Measurements from ENCODE around the gene IRF5.

The IRF5 gene

DNA sequence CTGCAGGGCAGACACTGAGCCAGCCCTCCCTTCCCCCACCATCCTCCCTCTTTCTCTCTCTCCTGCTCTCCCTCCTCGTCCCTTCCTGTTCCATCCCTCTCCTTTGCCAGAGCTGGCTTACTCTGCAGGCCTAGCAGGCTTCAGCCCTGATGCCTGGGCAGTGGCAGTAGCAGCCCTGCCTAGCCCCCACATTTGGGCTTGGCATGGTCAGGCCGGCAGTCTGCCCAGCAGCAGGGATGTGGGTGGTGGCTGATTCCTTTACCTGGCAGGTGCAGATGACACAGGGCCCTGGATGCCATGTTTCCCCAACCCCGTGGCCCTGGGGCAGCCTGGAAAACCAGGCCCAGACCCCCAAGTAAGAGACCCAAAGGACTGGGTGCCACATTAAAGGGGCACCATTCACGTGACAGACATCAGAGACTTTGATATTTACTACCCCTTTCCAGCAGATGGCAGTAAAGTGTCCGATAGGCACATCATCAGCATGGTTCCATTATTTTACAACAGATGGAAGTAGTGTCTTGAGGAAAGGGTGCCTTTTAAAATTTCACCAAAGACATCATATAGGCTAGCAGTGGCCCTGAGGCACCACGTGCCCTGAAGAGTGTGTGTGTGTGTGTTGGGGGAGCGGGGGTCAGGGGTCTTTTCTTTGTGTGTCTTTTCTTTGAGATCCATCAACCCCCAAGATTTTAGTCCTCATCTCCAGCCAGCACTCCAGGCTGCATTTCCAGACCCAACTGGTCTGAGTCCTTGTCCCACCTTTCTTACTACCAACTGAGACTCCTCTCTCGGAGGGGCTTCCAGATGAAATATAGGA, 33.1 kb upstream of the IRF5 start:
- no peaks in the 10 kb centered on the region for H3K36me3 ChIP-seq (replicated peaks)
- in situ Hi-C loops (cut with HindIII; ENCODE audit: low pct_ligation_motif_present, low sequenced_read_pairs) = loop anchor here (25.0 kb wide), 1 partner anchor 183 kb away; no protein-coding TSS in a partner anchor
- H3K27ac ChIP-seq = no peak overlapping the region
- peaks cover under 1% of the 10 kb centered on the region for H3K27me3 ChIP-seq (replicated peaks)
- peak; percentile 40 for DNase-seq
- H3K4me3 ChIP-seq (ENCODE audit: low read depth, low read length) = no peak overlapping the region
- TF ChIP-seq, protein P1, sequence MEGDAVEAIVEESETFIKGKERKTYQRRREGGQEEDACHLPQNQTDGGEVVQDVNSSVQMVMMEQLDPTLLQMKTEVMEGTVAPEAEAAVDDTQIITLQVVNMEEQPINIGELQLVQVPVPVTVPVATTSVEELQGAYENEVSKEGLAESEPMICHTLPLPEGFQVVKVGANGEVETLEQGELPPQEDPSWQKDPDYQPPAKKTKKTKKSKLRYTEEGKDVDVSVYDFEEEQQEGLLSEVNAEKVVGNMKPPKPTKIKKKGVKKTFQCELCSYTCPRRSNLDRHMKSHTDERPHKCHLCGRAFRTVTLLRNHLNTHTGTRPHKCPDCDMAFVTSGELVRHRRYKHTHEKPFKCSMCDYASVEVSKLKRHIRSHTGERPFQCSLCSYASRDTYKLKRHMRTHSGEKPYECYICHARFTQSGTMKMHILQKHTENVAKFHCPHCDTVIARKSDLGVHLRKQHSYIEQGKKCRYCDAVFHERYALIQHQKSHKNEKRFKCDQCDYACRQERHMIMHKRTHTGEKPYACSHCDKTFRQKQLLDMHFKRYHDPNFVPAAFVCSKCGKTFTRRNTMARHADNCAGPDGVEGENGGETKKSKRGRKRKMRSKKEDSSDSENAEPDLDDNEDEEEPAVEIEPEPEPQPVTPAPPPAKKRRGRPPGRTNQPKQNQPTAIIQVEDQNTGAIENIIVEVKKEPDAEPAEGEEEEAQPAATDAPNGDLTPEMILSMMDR (IDR thresholded peaks at IDR 0.05; ENCODE audit: low read depth, low read length, missing control alignments) = peak; percentile 67

DNA sequence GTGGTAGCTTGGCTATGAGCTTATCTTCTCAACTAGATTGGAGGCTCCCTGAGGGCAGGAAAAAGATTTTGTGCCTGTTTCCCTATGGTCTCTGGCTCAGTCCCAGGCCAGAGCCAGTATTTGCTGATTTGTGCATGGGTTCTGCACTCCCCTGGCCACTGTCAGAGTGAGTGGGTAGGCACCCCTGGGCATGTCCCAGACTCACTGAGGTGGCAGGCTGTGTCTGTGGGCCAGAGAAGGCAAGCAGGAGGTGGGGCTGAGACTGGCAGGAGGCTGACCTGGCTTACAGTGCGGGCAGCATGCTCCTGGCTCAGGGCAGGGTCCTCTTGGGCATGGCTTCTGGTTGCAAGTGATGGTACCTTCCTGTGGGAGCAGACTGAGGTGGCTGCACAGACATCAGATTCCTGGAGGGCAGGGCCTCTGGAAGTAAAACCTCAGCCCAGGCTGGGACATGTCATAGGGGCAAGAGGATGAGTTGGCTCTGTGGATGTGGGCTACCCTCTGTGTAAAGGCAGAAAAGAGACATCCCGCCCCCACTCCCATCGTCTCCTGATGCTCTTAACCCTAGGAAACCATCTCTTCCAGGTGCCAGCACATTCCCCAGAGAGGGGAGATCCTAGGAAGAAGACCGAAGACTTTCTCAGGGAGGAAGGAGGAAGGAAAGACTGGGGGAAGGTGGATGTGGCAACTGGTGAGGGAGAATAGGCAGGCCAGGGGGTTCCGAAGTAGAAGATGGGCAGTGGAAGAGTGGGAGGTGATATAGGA, 31.5 kb upstream of the IRF5 start:
- Histone ChIP-seq H3K4me3 (ENCODE audit: low read depth, low read length) (no peak overlapping the region), H3K27me3 (replicated peaks) (peaks cover 7% of the 10 kb centered on the region), H3K27ac (no peak overlapping the region), H3K36me3 (replicated peaks) (no peaks in the 10 kb centered on the region)
- in situ Hi-C loops (cut with HindIII; ENCODE audit: low pct_ligation_motif_present, low sequenced_read_pairs) = loop anchor here (25.0 kb wide), 1 partner anchor 181 kb away; no protein-coding TSS in a partner anchor
- TF ChIP-seq, protein P1 (IDR thresholded peaks at IDR 0.05; ENCODE audit: low read depth, low read length, missing control alignments) = no peak
- DNase-seq = no peak

DNA sequence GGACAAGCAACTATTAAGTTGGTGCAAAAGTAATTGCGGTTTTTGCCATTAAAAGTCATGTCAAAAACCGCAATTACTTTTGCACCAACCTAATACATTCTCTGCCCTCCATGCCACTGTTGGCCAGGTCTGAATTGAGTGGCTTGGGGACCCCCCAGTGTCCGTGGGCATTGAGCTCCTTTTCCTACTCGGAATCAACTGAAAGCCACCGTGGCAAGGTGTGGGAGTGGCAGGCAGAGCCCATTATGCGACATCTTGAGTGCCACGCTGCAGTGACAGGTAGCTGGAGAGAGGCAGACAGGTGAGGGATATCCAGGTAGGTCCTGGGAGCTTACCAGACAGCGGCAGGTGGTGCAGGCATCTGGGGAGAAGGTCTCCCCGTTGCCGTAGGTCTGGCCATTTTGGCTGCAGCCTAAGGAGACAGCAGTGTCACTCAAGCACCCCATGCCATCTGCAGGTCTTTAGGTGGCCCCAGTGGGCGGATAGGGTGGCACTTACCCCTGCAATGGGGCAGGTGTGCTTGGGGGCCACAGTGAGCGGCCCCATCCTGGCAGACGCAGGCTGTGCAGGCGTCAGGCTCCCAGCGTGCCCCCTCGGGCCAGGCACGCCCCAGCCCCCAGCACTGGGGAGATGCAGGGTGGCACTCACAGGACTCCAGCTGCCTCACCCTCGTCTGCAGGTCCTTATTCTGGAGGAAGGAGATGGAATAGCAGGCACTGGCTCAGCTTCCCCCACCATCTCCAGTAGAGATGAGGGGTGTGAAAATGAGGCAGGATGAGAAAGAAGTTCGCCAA, 30.8 kb upstream of the IRF5 start:
- no peak for DNase-seq
- TF ChIP-seq, protein P1 (IDR thresholded peaks at IDR 0.05; ENCODE audit: low read depth, low read length, missing control alignments) = no peak
- Histone ChIP-seq H3K27me3 (replicated peaks) (peaks cover 11% of the 10 kb centered on the region), H3K27ac (no peak overlapping the region), H3K4me3 (ENCODE audit: low read depth, low read length) (no peak overlapping the region), H3K36me3 (replicated peaks) (no peaks in the 10 kb centered on the region)
- in situ Hi-C loops (cut with HindIII; ENCODE audit: low pct_ligation_motif_present, low sequenced_read_pairs) = loop anchor here (25.0 kb wide), 1 partner anchor 180 kb away; no protein-coding TSS in a partner anchor

DNA sequence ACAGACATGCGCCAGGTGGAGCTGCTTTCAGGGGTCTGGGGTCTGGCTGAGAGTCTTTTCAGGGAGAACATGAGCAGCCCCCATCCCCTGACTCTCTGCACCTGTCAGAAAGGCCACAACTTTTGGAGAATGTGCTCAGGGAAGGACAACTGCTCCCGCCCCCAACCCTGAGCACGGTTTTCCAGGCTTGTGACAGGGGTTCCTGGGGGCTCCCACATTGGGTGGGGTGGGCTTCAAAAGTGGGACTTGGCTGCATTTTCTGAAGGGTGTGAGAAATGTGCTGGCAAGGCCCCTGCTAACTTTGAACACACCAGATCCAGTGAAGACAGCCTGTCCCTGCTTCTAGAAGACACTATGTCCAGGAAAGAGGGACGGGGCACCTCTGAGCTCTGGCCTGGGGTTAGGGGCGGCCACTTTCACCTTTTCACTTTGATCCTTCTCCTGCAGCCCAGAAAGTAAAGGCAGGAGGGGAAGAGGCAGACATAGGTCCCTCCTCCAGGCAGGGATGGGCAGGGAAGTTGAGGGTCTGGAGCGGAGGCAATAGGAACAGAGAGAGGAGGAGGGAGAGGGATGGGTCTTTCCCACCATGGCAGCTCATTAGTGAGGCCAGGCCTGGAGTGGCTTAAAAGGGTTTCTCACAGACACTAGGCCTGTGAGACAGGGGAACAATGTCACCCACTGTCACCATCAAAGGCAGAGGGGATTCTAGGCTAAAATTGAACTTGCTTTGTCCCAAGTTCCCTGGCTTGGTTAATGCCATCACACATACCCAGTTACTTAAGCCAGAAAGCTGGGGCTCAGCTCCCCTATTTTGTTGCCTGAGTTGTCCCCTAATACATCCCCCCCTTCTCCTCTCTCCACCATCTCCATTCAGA, 28.7 kb upstream of the IRF5 start:
- in situ Hi-C loops (cut with HindIII; ENCODE audit: low pct_ligation_motif_present, low sequenced_read_pairs) = loop anchor here (25.0 kb wide), 1 partner anchor 178 kb away; no protein-coding TSS in a partner anchor
- H3K27me3 ChIP-seq (replicated peaks) = peaks cover 12% of the 10 kb centered on the region
- no peak overlapping the region for H3K27ac ChIP-seq
- no peaks in the 10 kb centered on the region for H3K36me3 ChIP-seq (replicated peaks)
- TF ChIP-seq, protein P1 (IDR thresholded peaks at IDR 0.05; ENCODE audit: low read depth, low read length, missing control alignments) = no peak
- H3K4me3 ChIP-seq (ENCODE audit: low read depth, low read length) = no peak overlapping the region
- no peak for DNase-seq

Measured in brain microvascular endothelial cell (primary cell).